Measurements from ENCODE around the gene PRICKLE3.
"Not testable (repeated sequence)": the region's sequence is repeated elsewhere in the genome, so short reads cannot be mapped to it uniquely, and the experiment has no call there.

PRICKLE3 gene

DNA sequence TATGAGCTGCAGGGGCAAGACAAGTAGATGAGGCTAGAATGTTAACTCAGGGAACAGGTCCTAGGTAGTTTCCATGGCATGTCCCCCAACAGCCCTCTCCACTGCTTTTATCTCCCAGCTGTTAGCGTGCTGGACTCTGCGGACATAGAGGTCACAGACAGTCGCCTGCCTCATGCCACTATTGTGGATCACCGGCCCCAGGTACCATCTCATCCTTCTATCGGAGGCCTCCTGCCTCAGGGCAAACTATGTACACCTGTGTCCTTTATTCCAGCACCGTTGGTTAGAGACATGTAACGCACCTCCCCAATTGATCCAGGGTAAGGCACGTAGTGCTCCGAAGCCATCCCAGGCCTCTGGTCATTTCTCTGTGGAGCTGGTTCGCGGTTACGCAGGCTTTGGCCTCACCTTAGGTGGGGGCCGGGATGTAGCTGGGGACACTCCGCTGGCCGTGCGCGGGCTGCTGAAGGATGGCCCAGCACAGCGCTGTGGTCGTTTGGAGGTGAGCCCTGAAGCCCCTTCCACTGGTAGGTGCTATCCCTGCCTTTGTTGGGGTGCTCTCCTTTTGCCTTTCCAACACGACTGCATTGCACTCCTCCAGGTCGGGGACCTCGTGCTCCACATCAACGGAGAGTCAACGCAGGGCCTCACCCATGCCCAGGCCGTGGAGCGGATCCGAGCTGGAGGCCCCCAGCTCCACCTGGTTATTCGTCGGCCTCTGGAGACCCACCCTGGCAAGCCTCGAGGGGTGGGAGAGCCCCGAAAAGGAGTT is 21.4 kb downstream of the PRICKLE3 start:
- H3K4me3 ChIP-seq (ENCODE audit: low read length) = no peak overlapping the region
- no peaks in the 10 kb centered on the region for H3K9me3 ChIP-seq (ENCODE audit: control insufficient read depth, low read depth, low read length)
- no peaks in the 10 kb centered on the region for H3K36me3 ChIP-seq (ENCODE audit: control insufficient read depth, low read depth, low read length)
- H3K4me1 ChIP-seq (ENCODE audit: control insufficient read depth, low read depth, low read length) = peaks cover 6% of the 10 kb centered on the region
- H3K27me3 ChIP-seq (ENCODE audit: control insufficient read depth, insufficient read depth, low read length) = peaks cover 22% of the 10 kb centered on the region
- no peak overlapping the region for H3K9ac ChIP-seq (ENCODE audit: low read length)
- H3K27ac ChIP-seq (ENCODE audit: low read length) = no peak overlapping the region

DNA sequence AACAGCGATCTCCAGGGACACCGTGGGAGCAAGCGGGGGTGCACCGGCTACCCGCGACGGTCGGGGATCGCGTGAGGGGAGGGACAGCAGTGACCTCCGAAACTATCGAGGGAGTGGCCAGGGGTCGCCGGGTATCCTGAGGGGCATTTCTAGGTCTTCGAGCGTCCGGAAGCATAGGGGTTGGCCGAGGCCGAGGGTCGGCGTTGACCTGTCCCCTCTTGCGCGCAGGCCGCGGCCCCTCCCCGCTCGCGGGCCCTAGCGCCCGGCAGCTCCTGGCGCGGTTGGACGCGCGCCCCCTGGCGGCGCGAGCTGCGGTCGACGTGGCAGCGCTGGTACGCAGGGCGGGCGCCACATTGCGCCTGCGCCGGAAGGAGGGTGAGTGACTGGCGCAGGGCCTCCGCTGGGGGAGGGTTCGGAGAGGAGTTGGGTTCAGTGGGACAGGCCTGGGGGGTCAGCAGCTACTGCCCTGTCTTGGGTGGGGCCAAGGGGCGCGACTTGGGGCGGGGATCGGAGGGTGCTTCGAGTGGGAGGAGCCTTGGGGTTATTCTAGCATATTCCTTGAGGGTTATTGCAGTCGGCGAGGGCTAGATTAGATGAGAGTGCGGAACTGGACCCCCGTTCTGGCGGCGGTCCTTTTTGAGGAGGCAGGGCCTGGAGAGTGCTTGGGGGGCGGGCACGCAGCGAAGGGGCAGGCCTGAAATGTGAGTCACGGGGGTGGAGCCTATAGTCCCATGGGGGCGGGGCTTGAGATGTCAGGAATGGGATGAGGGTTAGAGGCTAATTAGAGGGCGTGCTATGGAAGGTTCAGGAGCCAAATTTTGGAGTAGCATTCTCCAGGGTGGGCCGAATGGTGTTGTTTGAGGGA is 22.4 kb downstream of the PRICKLE3 start:
- Histone ChIP-seq H3K4me3 (ENCODE audit: low read length) (peak overlapping the region; percentile 65), H3K27me3 (ENCODE audit: control insufficient read depth, insufficient read depth, low read length) (peaks cover 26% of the 10 kb centered on the region), H3K9ac (ENCODE audit: low read length) (peak overlapping the region; percentile 42), H3K27ac (ENCODE audit: low read length) (no peak overlapping the region), H3K4me1 (ENCODE audit: control insufficient read depth, low read depth, low read length) (peaks cover 6% of the 10 kb centered on the region), H3K36me3 (ENCODE audit: control insufficient read depth, low read depth, low read length) (no peaks in the 10 kb centered on the region), H3K9me3 (ENCODE audit: control insufficient read depth, low read depth, low read length) (no peaks in the 10 kb centered on the region)

DNA sequence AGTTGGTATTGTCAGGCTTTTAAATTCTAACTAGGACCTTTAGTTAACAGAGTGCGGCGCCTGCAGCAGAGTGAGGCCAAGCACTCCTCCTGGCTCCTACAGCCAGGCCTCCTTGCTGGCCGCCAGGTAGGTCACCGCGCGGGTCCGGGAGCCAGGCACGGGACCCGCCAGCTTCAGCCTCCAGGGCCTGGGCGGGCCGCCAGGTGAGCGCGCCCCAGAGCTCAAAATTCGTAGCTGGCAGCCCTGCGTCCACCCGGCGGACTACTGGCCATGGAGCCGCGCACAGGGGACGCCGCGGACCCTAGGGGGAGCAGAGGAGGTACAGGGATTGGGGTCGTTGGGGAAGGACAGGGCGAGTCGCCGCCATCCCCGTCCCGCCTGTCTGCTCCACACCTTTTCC is 23.6 kb downstream of the PRICKLE3 start, which contains the start of gene MAGIX:
Gene MAGIX, plus strand, starts transcription at position 139 of the 400 bp plus-strand sequence. Its CDS starts 132 bp downstream, at position 271.
- H3K9ac ChIP-seq (ENCODE audit: low read length) = no peak within 1 kb of the TSS

DNA sequence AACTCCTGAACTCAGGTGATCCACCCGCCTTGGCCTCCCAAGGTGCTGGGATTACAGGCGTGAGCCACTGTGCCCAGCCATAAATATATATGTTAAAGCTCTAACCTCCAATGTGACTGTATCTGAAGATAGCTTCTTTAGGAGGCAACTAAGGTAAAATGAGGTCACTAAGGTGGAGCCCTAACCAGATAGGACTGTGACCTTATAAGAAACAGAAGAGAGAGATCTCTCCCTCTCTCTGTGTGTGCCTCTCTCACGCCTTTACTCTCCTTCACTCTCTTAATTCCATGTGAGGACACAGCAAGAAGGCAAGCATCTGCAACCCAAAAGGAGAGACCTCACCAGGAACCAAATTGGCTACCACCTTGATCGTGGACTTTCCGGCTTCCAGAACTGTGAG is 24.5 kb downstream of the PRICKLE3 start:
- Histone ChIP-seq H3K27ac (ENCODE audit: low read length) (no peak overlapping the region), H3K36me3 (ENCODE audit: control insufficient read depth, low read depth, low read length) (no peaks in the 10 kb centered on the region), H3K4me3 (ENCODE audit: low read length) (no peak overlapping the region), H3K4me1 (ENCODE audit: control insufficient read depth, low read depth, low read length) (no peaks in the 10 kb centered on the region), H3K9ac (ENCODE audit: low read length) (no peak overlapping the region), H3K9me3 (ENCODE audit: control insufficient read depth, low read depth, low read length) (no peaks in the 10 kb centered on the region), H3K27me3 (ENCODE audit: control insufficient read depth, insufficient read depth, low read length) (peaks cover 27% of the 10 kb centered on the region)

More for the DNA sequence above, 23.6 kb downstream of the PRICKLE3 start, which contains the start of gene MAGIX:
- H3K4me1 ChIP-seq (ENCODE audit: control insufficient read depth, low read depth, low read length) = peaks cover 3% of the 10 kb centered on the region
- no peaks in the 10 kb centered on the region for H3K9me3 ChIP-seq (ENCODE audit: control insufficient read depth, low read depth, low read length)
- H3K4me3 ChIP-seq (ENCODE audit: low read length) = peak within 1 kb of the TSS; percentile 65
- H3K36me3 ChIP-seq (ENCODE audit: control insufficient read depth, low read depth, low read length) = no peaks in the 10 kb centered on the region
- peaks cover 27% of the 10 kb centered on the region for H3K27me3 ChIP-seq (ENCODE audit: control insufficient read depth, insufficient read depth, low read length)
- no peak within 1 kb of the TSS for H3K27ac ChIP-seq (ENCODE audit: low read length)

DNA sequence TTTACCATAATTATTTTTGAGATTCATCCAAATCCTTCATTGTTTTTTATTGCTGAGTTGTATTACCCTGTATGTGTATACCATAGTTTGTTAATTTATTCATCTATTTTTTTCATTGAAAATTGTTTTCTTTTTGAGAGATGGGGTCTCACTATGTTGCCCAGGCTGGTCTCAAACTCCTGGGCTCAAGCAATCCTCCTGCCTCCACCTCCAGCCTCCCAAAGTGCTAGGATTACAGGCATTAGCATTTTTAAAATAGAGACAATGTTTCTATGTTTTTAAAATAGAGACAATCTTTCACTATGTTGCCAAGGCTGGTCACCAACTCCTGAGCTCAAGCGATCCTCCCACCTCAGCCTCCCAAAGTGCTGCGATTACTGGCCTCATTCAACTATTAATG is 25.3 kb downstream of the PRICKLE3 start:
- Histone ChIP-seq H3K27me3 (ENCODE audit: control insufficient read depth, insufficient read depth, low read length) (peaks cover 27% of the 10 kb centered on the region), H3K4me1 (ENCODE audit: control insufficient read depth, low read depth, low read length) (no peaks in the 10 kb centered on the region)

DNA sequence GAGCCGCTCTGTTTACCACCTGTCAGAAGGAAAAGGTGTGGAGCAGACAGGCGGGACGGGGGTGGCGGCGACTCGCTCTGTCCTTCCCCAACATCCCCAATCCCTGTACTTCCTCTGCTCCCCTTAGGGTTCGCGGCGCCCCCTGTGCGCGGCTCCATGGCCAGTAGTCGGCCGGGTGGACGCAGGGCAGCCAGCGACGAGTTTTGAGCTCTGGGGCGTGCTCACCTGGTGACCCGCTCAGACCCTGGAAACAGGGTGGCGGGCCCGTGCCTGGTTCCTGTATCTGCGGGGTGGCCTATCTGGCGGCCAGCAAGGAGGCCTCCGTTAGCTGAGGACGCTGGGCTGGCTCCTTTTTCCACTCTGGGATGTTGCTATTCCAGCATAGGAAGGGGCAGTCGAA is 29.0 kb downstream of the PRICKLE3 start:
- no peak overlapping the region for H3K9ac ChIP-seq (ENCODE audit: low read length)
- no peaks in the 10 kb centered on the region for H3K36me3 ChIP-seq (ENCODE audit: control insufficient read depth, low read depth, low read length)
- no peaks in the 10 kb centered on the region for H3K9me3 ChIP-seq (ENCODE audit: control insufficient read depth, low read depth, low read length)

More for the DNA sequence above, 25.3 kb downstream of the PRICKLE3 start:
- H3K27ac ChIP-seq (ENCODE audit: low read length) = no peak overlapping the region
- no peaks in the 10 kb centered on the region for H3K9me3 ChIP-seq (ENCODE audit: control insufficient read depth, low read depth, low read length)
- no peaks in the 10 kb centered on the region for H3K36me3 ChIP-seq (ENCODE audit: control insufficient read depth, low read depth, low read length)
- no peak overlapping the region for H3K9ac ChIP-seq (ENCODE audit: low read length)
- H3K4me3 ChIP-seq (ENCODE audit: low read length) = no peak overlapping the region

DNA sequence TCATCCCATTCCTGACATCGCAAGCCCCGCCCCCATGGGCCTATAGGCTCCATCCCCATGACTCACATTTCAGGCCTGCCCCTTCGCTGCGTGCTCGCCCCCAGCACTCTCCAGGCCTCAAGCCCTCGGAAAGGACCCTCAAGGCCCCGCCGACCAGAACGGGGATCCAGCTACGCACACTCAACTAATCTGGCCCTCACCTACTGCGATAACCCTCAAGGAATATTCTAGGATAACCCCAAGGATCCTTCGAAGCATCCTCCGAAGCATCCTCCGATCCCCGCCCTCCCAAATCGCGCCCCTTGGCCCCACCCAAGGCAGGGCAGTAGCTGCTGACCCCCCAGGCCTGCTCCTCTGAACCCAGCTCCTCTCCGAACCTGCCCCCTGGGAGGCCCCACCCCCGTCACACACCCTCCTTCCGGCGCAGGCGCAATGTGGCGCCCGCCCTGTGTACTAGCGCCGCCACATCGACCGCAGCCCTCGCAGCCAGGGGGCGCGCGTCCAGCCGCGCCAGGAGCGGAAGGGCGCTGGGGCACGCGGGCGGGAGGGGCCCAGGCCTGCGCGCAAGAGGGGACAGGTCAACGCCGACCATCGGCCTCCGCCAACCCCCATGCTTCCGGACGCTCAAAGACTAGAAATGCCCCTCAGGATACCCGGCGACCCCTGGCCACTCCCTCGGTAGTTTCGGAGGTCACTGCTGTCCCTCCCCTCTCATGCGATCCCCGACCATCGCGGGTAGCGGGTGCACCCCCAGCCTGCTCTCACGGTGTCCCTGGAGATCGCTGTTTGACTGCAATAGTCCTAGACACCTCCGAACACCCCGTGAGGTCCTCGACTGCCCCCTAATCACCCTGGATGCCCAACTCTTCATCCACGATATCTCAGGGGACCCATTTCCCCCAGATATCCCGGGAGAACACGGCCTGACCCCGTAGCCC is 30.0 kb downstream of the PRICKLE3 start:
- Histone ChIP-seq H3K27me3 (ENCODE audit: control insufficient read depth, insufficient read depth, low read length) (peaks cover 5% of the 10 kb centered on the region), H3K9ac (ENCODE audit: low read length) (peak overlapping the region; percentile 62), H3K27ac (ENCODE audit: low read length) (no peak overlapping the region), H3K4me1 (ENCODE audit: control insufficient read depth, low read depth, low read length) (no peaks in the 10 kb centered on the region), H3K9me3 (ENCODE audit: control insufficient read depth, low read depth, low read length) (no peaks in the 10 kb centered on the region), H3K4me3 (ENCODE audit: low read length) (peak overlapping the region; percentile 78), H3K36me3 (ENCODE audit: control insufficient read depth, low read depth, low read length) (no peaks in the 10 kb centered on the region)

More for the DNA sequence above, 29.0 kb downstream of the PRICKLE3 start:
- no peaks in the 10 kb centered on the region for H3K4me1 ChIP-seq (ENCODE audit: control insufficient read depth, low read depth, low read length)
- H3K27me3 ChIP-seq (ENCODE audit: control insufficient read depth, insufficient read depth, low read length) = peaks cover 14% of the 10 kb centered on the region
- no peak overlapping the region for H3K4me3 ChIP-seq (ENCODE audit: low read length)
- no peak overlapping the region for H3K27ac ChIP-seq (ENCODE audit: low read length)

DNA sequence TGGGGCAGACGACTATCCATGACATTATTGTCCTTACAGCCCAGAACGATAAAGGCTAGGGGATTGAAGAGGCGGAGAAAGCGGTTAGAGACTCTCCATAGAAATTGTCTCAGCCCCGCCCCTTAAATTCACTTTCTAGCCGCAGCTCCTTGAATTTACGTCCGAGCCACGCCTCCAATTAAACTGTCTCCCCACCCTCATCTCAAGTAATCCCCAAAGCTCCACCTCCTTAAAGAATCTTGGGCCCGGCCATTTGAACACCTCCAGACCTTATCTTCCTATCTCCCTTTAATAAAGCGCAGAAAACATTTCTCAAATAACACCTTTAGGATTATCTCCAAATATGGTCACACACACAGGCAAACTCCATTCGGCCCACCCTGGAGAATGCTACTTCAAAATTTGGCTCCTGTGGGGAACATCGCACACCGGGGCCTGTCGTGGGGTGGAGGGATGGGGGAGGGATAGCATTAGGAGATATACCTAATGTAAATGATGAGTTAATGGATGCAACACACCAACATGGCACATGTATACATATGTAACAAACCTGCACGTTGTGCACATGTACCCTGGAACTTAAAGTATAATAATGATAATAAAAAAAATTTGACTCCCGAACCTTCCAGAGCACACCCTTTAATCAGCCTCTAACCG is 30.8 kb downstream of the PRICKLE3 start:
- Histone ChIP-seq H3K9ac (ENCODE audit: low read length) (no peak overlapping the region), H3K4me1 (ENCODE audit: control insufficient read depth, low read depth, low read length) (no peaks in the 10 kb centered on the region), H3K36me3 (ENCODE audit: control insufficient read depth, low read depth, low read length) (no peaks in the 10 kb centered on the region), H3K27ac (ENCODE audit: low read length) (no peak overlapping the region), H3K4me3 (ENCODE audit: low read length) (peak overlapping the region; percentile 78), H3K9me3 (ENCODE audit: control insufficient read depth, low read depth, low read length) (no peaks in the 10 kb centered on the region), H3K27me3 (ENCODE audit: control insufficient read depth, insufficient read depth, low read length) (peaks cover 5% of the 10 kb centered on the region)

DNA sequence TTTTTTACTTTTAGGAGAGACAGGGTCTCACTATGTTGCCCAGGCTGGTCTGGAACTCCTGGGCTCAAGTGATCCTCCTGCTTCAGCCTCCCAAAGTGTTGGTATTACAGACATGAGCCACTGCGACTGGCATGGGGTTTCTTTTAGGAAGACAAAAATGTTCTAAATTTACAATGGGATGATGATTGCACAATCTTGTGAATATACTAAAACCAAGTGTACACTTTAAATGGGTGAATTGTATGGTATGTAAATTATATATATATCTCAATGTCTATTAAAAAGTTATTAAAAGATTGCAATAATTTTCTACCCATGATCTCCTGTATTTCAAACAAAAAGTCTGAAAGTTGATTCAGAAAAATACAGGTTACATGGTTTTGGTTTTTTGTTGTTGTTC is 32.7 kb downstream of the PRICKLE3 start:
- Histone ChIP-seq H3K9ac (ENCODE audit: low read length) (no peak overlapping the region), H3K36me3 (ENCODE audit: control insufficient read depth, low read depth, low read length) (no peaks in the 10 kb centered on the region), H3K4me1 (ENCODE audit: control insufficient read depth, low read depth, low read length) (no peaks in the 10 kb centered on the region), H3K9me3 (ENCODE audit: control insufficient read depth, low read depth, low read length) (no peaks in the 10 kb centered on the region), H3K27ac (ENCODE audit: low read length) (no peak overlapping the region), H3K4me3 (ENCODE audit: low read length) (no peak overlapping the region), H3K27me3 (ENCODE audit: control insufficient read depth, insufficient read depth, low read length) (no peaks in the 10 kb centered on the region)

DNA sequence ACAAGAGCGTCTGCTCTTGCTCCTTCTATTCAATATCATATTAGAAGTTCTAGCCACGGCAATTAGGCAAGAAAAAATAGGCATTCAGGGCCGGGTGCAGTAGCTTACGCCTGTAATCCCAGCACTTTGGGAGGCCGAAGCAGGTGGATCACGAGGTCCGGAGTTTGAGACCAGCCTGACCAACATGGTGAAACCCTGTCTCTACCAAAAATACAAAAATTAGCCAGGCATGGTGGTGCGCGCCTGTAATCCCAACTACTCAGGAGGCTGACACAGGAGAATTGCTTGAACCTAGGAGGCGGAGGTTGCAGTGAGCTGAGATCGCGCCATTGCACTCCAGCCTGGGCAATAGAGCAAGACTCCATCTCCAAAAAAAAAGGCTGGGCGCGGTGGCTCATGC is 36.9 kb downstream of the PRICKLE3 start:
- not testable (repeated sequence) for H3K4me1 ChIP-seq (ENCODE audit: control insufficient read depth, low read depth, low read length); H3K9ac ChIP-seq (ENCODE audit: low read length); H3K4me3 ChIP-seq (ENCODE audit: low read length); H3K9me3 ChIP-seq (ENCODE audit: control insufficient read depth, low read depth, low read length); H3K36me3 ChIP-seq (ENCODE audit: control insufficient read depth, low read depth, low read length); H3K27ac ChIP-seq (ENCODE audit: low read length); H3K27me3 ChIP-seq (ENCODE audit: control insufficient read depth, insufficient read depth, low read length)

All from iPS-18a (cell line).